Measurements from ENCODE around the gene CD22.

CD22 gene

DNA sequence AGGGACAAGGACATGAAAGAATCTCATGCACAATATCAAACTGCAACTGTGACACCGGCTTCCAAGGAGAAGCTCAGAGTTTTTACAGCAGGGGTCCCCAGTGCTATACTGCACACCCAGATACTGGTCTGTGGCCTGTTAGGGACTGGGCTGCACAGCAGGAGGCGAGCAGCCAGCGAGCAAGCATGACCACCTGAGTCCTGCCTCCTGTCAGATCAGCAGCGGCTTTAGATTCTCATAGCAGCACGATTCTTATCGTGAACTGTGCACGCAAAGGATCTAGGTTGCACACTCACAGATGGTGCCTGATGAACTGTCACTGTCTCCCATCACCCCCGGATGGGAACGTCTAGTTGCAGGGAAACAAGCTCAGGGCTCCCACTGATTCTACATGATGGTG lies 13.1 kb upstream of the CD22 start:
- no peak for DNase-seq

DNA sequence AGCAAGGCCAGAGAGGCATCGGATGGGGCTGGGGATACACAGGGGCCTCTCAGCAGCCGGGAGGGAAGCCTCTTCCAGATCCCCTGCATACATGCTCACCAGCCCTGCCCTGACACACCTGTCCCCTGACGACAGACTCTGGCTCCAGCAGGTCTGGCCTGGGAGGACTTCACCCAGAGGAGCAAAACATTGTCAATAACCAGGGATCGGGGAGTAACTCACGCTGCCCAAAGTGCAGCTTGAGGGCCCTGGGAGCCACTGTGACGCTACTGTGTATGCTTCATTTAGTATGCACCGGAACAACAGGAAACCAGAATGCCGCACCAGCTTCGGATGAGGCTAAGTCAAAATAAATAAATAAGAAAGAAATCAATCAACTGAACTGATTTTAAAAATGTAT lies 12.4 kb upstream of the CD22 start:
- no peak for DNase-seq

DNA sequence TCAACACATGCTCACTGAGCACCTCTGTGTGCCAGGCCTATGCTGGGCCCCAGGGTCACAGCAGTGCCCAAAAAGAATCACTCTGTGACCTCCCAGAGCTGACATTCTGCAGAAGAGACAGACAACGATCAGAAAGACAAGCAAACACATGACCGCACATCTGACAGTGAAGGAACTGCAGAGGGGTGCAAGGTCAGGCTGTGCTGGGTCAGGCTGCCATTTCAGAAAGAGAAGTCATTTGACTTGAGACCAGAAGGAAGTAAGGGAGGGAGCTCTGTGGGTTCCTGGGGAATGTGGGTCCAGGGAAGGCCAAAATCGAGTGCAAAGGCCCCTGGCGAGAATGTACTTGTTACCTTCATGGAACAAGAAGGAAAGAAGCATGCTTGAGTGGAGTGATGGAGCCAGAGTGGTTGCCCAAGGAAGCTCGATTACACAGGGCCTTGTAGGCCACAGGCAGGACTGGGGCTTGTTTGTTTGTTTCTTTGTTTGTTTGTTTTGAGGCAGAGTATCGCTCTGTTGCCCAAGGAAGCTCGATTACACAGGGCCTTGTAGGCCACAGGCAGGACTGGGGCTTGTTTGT lies 11.4 kb upstream of the CD22 start:
- DNase-seq, result no peak

DNA sequence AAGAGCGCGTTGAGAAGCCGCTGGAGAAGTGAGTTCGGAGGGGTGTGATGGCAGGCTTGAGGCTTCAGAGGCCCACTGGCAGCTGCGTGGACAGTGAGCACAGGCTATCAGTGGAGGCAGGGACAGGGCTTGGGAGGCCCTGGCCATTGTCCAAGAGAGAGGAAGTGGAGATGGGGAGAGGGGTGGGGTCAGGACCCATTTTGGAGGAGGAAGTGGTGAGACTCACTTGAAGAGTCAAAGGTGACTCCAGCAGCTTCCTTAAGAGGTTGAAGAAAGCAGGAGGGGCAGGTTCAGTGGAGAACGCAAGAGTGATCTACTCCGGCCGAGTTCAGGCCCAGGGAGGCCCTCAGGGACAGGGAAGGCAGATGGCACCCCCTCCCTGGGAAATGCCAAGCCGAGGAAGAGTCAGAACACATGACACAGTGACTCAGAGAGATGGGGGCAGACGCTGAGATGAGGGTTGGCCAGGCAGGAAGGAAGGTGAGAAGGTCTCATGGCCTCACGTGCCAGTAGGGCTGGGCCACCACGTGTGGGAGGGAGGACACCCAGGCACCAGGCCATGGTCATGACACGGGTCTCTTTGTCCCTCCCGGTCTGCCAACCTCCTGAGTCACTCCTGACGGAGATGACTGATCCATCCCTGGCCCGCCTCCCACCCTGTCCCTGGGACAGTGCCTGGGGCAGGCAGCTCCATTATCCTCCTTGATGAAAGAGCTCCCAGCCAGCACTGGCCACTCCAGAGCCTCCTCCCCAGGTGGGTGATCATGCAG lies 10.1 kb upstream of the CD22 start:
- DNase-seq, result no peak

DNA sequence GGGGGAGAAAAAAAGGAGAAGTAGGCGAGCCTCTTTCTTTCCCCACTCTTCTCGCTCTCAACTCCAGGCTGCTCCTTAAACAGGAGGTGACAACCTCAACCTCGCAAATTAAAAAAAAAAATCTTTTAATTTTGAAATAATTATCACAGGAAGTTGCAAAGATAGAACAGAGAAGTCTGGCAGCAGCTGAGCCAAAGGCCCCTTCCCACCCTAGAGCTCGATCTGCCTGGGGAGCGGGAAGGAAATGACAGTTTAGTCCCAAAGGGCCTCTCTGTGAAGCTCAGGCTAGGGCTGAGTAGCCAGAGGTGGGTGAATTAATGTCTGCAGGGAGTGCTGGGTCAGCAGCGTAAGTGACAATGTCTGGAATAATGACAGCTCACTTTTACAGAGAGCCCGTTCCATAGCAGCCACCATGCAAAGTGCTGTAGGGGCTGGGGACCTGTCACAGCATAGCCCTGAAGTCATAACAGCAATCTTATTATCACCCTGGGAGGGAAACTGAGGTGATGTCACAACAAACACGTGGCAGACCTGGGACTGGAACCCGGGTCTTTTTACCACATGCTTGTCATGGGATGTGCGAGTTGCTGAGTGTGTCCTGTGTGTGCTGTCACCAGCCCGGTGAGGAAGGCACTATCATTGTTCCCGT lies 8.8 kb upstream of the CD22 start:
- DNase-seq, result no peak

DNA sequence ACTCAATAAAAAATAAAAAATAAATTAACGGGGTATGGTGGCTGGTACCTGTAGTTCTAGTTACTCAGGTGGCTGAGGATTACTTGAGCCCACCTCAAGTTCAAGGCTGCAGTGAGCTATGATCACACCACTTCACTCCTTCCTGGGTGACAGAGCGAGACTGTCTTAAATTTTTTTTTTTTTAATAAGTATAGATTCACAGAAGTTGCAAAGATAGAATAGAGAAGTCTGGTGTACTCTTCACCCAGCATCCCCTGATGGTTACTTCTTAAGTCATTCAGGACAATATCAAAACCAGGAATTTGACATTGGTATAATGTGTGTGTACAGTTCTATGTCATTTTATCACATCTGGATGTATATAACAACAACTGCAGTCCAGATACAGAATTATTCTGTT lies 7.7 kb upstream of the CD22 start:
- no peak for DNase-seq

DNA sequence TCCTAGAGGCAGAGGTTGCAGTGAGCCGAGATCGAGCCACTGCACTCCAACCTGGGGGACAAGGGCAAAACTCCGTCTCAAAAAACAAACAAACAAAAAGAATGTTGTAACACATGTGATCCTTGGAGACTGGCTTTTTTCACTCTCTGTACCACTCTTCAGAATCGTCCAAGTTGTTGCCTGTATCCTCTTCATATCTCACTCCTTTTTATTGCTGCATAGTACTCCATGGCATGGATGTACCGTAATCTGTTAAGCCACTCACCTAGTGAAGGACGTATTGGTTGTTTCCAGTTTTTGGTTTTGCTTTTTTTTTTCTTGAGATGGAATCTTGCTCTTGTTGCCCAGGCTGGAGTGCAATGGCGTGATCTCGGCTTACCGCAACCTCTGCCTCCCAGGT lies 7.0 kb upstream of the CD22 start:
- DNase-seq, result no peak

DNA sequence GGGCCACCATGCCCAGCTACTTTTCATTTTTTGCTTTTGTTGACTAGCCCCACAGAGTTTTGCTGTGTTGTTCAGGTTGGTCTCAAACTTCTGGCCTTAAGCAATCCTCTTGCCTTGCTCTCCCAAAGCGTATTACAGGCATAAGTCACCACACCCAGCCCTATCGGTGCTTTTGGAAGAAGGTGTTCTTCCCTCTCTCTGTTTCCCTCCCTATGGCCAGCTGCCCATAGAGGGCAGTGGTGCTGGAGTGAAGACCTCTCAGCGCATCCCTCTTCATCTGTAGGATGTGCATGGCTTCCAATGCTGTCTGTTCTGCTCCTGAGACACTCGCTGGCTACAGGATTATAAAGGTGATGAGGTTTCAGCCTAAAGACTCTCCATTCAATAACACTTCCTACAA lies 1.3 kb upstream of the CD22 start:
- DNase-seq, result no peak

DNA sequence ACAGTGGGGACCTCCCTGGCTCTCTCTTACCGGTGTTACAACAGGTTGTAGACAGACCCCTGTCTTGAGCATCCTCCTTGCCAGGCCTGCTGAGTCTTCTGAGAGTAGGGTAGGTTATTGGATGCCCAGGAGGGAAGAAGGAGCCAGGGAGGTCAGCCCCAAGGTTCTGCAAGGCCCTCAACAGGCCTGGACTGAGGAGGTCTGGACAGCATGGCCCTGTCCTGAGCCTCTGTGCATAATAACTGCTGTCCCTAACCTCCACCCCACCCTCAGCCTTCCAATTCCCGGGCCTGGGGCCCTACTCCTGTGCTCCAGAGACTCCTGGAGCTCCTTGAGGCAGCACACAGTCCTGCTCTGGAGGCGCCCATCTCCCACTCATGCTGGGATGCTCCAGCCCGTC lies 336 bp downstream of the CD22 start:
- no peak for DNase-seq

DNA sequence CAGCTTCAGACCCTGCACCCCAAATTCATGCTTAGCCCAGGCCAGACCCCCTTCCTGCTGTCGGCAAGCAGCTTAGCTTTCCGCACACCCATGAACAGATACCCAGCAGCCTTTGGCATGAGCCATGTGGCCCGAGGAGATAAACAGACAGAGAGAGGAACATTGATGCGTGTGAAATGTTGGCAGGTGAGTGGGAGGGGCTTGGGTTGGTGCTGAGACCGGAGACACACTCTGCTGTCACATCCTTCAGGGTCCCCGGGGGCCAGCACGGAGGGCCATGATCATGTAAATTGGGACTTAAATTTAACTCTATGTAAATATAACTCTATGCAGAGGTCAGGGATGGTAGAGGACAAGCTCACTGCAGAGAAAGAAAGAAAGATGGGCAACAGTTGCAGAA lies 1.5 kb downstream of the CD22 start:
- DNase-seq, result no peak

DNA sequence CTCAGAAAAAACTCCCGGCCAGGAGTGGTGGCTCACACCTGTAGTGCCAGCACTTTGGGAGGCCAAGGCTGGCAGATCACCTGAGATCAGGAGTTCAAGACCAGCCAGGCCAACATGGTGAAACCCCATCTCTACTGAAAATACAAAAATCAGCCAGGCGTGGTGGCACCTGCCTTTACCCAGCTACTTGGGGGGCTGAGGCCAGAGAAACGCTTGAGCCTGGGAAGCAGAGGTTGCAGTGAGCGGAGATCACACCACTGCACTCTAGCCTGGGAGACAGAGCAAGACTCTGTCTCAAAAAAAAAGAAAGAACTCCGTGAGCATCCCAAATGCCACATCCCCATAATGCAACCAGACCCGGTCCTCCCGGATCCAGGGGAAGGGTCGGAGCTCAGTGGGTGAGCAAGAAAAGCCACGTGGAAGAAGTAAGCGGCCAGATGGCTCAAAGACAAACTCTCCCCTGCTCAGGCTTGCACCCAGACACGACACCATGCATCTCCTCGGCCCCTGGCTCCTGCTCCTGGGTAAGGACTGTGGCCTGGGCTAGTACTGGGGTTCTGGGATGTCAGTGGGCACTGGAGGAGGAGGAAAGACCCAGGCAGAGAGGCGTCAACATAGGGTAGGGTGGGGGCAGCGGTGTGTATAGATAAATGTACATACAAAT lies 2.7 kb downstream of the CD22 start:
- no peak for DNase-seq

DNA sequence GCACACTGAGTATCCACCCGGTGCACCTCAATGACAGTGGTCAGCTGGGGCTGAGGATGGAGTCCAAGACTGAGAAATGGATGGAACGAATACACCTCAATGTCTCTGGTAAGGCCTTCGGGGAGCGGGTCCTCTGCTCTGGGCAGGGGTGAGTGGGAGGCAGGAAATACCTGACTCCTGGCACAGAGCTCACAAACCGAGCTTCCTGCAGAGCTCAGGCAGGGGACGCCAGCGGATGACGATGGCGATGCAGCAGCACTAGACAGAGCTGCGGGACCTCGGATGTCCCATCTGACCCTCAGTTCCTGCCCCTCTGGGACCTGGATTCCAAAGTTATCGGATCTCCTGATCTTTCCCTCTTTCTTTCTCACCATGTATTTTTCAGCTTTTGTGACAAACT lies 3.8 kb downstream of the CD22 start:
- DNase-seq, result no peak

DNA sequence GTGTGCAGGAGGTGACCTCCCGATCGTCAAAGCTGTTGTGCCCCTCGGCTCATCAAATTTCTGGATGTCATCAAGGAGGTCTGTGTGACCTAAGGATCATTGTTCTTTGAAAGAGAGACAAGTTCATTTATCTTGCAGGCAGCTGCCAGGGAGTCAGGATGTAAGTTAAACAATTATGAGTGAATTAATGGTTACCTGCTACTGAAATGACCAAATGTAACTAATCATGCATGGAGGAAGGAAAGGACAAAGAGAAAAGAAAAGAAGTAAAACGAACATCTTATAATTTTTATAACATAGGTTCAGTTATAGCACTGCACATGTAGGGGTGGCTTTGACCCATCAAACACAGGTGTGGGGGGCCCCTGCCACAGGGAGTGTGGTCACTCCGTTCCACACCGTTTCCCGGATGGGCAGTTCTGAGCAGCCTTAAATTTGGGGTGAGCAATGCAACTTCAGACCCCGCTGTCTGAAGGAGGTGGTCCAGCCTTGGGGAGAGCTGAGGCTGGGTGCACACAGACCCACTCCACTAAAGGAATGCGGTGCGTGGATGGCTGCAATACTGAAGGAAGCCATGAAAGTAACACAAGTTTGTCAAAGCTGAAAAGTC lies 5.3 kb downstream of the CD22 start:
- DNase-seq, result no peak

DNA sequence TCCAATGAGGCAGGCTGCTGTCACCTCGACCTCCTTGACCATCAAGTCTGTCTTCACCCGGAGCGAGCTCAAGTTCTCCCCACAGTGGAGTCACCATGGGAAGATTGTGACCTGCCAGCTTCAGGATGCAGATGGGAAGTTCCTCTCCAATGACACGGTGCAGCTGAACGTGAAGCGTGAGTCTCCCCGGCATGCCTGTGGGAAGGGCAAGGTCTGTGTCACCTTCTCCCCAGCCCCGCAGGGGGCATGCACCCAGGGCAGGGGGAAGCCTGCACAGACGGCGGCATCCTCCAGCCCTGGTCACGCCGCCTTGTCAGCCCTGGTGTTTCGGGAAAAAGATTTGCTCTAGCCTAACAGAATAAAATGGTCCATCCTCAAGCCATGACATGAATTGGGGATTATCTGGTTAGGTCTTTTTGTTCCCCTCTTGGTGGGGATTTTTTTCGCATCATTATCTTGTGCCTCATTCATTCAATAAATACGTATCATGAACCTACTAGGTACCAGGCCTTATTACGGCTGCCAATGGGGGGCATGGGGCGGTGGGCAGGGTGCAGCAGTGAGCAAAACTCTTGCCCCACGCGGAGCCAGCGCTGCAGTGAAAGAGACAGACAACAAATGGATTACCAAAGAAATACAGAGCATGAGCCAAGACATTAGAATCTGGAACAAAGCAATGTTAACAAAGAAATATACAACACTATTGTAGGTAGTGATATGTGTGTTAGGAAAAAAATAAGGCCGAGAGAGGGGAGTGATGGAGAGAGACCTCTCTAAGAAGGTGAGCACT lies 7.4 kb downstream of the CD22 start:
- DNase-seq, result no peak

DNA sequence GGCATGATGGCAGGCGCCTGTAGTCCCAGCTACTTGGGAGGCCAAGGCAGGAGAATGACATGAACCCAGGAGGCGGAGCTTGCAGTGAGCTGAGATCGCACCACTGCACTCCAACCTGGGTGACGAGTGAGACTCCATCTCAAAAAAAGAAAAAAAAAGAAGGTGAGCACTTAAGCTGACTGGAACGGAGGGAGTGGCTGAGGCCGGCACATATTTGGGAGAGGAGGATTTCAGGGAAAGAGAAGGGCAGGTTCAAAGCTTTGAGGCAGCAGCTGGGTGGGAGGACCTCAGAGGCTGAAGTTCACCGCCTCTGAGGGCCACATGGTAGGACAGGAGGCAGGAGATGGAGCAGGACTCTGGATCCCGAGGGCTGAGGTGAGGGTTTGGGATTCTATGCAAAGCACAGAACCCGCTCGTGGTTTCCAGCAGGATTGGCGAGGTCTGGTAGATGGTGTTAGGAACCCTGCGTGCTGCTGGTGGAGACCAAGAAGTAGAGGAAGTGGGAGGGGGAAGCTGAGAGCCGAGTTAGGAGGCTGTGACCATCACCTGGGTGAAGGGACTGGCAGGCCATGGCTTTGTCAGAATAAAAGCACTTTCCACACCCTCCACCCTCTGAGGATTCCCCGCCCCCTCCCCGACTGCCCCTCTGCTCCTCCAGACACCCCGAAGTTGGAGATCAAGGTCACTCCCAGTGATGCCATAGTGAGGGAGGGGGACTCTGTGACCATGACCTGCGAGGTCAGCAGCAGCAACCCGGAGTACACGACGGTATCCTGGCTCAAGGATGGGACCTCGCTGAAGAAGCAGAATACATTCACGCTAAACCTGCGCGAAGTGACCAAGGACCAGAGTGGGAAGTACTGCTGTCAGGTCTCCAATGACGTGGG lies 8.4 kb downstream of the CD22 start:
- DNase-seq, result no peak

DNA sequence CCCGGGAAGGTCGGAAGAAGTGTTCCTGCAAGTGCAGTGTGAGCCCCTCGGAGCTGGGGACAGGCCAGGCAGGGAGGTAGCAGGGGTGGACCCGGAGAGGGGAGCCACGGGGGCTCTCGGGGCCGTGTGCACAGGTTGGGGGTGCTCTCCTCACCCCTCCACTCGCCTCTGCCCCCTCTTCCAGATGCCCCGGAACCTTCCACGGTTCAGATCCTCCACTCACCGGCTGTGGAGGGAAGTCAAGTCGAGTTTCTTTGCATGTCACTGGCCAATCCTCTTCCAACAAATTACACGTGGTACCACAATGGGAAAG lies 9.0 kb downstream of the CD22 start:
- DNase-seq, result no peak

DNA sequence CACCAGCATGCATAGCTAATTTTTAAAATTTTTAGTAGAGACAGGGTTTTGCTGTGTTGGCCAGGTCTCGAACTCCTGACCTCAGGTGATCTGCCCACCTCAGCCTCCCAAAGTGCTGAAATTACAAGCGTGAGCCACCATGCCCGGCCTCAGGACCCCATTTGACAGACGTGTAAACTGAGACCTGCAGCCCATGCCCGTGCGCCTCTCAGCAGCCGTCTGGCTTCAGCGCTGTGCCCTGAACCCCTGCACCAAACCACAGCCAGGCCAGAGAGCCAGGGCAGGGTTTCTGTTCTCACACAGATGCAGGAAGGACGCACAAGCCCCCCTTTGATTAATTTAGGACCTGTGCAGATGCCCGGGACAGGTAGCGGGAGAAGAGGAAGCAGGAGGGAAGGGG lies 11.4 kb downstream of the CD22 start:
- DNase-seq, result no peak

DNA sequence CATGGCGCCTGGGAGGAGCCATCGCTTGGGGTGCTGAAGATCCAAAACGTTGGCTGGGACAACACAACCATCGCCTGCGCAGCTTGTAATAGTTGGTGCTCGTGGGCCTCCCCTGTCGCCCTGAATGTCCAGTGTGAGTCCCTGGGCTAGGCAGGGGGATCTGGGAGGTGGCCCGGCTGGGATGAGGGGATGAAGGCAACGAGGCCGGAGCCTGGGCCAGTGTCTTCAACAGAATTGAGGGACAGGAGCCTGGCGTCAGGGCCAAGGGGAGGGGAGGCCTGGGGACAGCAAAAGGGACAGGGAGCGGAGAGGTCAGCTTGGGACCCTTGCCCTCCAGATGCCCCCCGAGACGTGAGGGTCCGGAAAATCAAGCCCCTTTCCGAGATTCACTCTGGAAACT lies 12.0 kb downstream of the CD22 start:
- no peak for DNase-seq

DNA sequence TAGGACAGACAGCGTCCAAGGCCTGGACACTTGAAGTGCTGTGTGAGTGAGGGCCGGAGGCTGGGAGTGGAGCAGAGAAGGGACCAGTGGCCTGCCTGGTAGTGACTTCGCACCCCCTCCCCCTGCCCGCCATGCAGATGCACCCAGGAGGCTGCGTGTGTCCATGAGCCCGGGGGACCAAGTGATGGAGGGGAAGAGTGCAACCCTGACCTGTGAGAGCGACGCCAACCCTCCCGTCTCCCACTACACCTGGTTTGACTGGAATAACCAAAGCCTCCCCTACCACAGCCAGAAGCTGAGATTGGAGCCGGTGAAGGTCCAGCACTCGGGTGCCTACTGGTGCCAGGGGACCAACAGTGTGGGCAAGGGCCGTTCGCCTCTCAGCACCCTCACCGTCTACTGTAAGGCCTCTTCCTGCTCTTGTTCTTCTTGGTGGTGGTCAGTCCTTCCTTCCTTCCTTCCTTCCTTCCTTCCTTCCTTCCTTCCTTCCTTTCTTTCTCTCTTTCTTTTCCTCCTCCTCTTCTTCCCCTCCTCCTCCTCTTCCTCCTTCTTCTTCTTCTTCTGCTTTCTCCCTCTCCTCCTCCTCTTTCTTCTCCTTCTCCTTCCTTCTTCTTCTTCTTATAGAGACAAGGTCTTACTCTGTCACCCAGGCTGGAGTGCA lies 12.7 kb downstream of the CD22 start:
- no peak for DNase-seq

DNA sequence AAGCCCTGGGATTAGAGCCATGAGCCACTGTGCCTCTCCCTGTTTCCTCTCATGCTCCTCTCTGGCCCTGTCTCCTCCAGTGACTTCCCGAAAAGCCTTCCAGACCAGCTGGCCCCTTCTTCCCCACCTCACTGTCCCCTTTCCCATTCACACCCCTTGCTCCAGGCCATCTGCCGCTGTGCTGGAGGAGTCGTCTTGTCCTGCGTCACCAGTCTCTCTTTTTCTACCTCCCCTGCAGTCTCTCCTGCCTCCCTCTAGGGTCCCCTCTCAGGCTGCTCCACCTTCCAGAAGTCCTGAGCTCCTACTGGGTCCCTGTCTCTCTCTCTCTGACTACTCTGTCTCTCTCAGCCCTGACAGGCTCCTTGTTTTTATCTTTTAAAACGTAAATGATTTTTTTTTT lies 13.4 kb downstream of the CD22 start:
- no peak for DNase-seq

DNA sequence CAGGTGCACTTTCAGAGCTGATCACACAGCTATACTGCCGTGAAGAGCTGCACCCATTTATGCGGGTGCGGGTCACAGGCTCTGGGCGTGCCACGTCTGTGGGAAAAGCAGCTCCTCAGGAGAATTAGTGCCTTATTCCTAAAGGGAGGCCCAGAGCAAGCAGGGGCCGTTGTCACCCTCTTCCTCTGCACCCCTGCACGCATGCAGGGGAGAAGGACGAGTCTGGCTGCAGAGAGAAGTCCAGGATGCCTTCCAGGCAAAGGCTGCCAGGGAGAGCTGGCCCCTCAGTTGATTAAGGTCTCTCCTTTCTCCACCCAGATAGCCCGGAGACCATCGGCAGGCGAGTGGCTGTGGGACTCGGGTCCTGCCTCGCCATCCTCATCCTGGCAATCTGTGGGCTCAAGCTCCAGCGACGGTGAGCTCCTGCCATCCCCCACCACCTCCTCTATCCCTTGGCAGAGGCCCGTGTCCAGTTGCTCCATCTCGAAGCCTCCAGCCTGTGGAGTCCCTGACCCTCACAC lies 15.6 kb downstream of the CD22 start:
- no peak for DNase-seq
